Panc1 (cell line): ENCODE data around the gene ZFAND4. TPM values are rescaled to one million over a fixed set of nuclear protein-coding genes. Genes with fewer than 3 reads are reported as not detected.
A peak's percentile ranks its signal among the peaks of the same experiment; 100 is the strongest.
"Not testable (repeated sequence)": the region's sequence is repeated elsewhere in the genome, so short reads cannot be mapped to it uniquely, and the experiment has no call there.

Experiments
- ATAC-seq: fragments of 200-7000 bp; cut with Tn5 transposase; 2 replicates; pipeline ENCODE4 v1.9.1; 2020; ENCODE audit warnings: mild to moderate bottlenecking, moderate library complexity
- BruUV-seq: library from RNA; stranded (reverse); fragments of 400-500 nt; replicated peaks from 2 replicates; lab custom pipeline; 2021; lab: Mats Ljungman, UMichigan
- CTCF ChIA-PET: fragments of 300-600 bp; sonication (Branson Sonifier 250); formaldehyde crosslinking; loops from one replicate; lab custom pipeline; 2022; ENCODE audit warnings: antibody characterized with exemption; lab: Charles Lee
- POLR2A ChIA-PET: fragments of 300-600 bp; sonication (Branson Sonifier 250); formaldehyde crosslinking; loops from one replicate; lab custom pipeline; 2022; ENCODE audit warnings: antibody characterized with exemption; lab: Charles Lee
- DNase-seq: peaks from one replicate; pipeline ENCODE4 v3.0.0-alpha.2; 2010; ENCODE audit warnings: low read depth, low spot score
- H3K27ac ChIP-seq: 2 replicates; pipeline ENCODE4 v1.5.1; 2011; ENCODE audit warnings: mild to moderate bottlenecking, low read length, inconsistent platforms
- H3K27me3 ChIP-seq: fragments of 200-500 bp; sonication (Bioruptor generic); 2 replicates; pipeline ENCODE4 v1.6.0; 2014; ENCODE audit warnings: low read length, inconsistent platforms; ENCODE audit not compliant: control insufficient read depth, insufficient read depth
- H3K36me3 ChIP-seq: fragments of 200-500 bp; sonication (Bioruptor generic); 2 replicates; pipeline ENCODE4 v1.5.1; 2014; ENCODE audit warnings: inconsistent platforms, mild to moderate bottlenecking, low read length, moderate library complexity; ENCODE audit not compliant: control insufficient read depth, insufficient read depth
- H3K4me1 ChIP-seq: 2 replicates; pipeline ENCODE4 v1.5.1; 2011; ENCODE audit warnings: inconsistent platforms, mild to moderate bottlenecking, low read length, moderate library complexity; ENCODE audit not compliant: control insufficient read depth, insufficient read depth
- H3K4me3 ChIP-seq, 2 experiments: 2 replicates each; pipeline ENCODE4 v1.5.1; 2011 to 2012; ENCODE audit warnings: low read depth in 2 of 2, low read length in 2 of 2, mild to moderate bottlenecking in 2 of 2, inconsistent platforms in 1 of 2, moderate library complexity in 1 of 2
- H3K9me3 ChIP-seq: fragments of 200-500 bp; sonication (Bioruptor generic); 2 replicates; pipeline ENCODE4 v1.5.1; 2014; ENCODE audit warnings: low read depth, mild to moderate bottlenecking, inconsistent platforms, low read length, moderate library complexity; ENCODE audit not compliant: control insufficient read depth, insufficient read depth
- POLR2AphosphoS5 ChIP-seq: IDR thresholded peaks from 2 replicates; pipeline ENCODE4 v1.6.1; 2012; ENCODE audit warnings: mild to moderate bottlenecking, low read depth, low read length, moderate library complexity
- SIN3A ChIP-seq: IDR thresholded peaks from 2 replicates; pipeline ENCODE4 v1.6.1; 2012; ENCODE audit warnings: low read depth, mild to moderate bottlenecking, low read length, moderate library complexity, borderline replicate concordance; ENCODE audit not compliant: insufficient read depth
- TCF7L2 ChIP-seq: IDR thresholded peaks from 2 replicates; pipeline ENCODE4 v1.6.1; 2011; ENCODE audit warnings: mild to moderate bottlenecking, low read depth, low read length, inconsistent platforms
- in situ Hi-C: cut with HindIII; loops from 2 replicates; pipeline ENCODE4 v1.10.0; 2016; ENCODE audit warnings: low sequenced_read_pairs, low pct_unique_long_range_greater_than_20kb
- intact Hi-C: fragments of 100-400 bp; cut with micrococcal nuclease; formaldehyde crosslinking; loops from one replicate; pipeline ENCODE4 v1.10.0; 2022; ENCODE audit not compliant: unreplicated experiment
- total RNA-seq: library from RNA; stranded (reverse); gene quantifications from one replicate; pipeline ENCODE4 v1.2.1, GENCODE V29; 2021; ENCODE audit not compliant: unreplicated experiment
- TF ChIP-seq, protein P1 (sequence below), 2 experiments: IDR thresholded peaks; 2 replicates each; pipeline ENCODE4 v1.6.1; 2011 to 2012; ENCODE audit warnings: low read depth in 2 of 2, control low read depth in 1 of 2, low read length in 1 of 2, mild to moderate bottlenecking in 1 of 2, moderate library complexity in 1 of 2; ENCODE audit not compliant: insufficient read depth in 1 of 2
- TF ChIP-seq, protein P2 (sequence below): fragments of 450-650 bp; IDR thresholded peaks from 2 replicates; pipeline ENCODE4 v1.5.1; 2017; ENCODE audit warnings: mild to moderate bottlenecking

ZFAND4 gene
- total RNA-seq, 1 experiment from 2014 or later, result 23.6 TPM

DNA sequence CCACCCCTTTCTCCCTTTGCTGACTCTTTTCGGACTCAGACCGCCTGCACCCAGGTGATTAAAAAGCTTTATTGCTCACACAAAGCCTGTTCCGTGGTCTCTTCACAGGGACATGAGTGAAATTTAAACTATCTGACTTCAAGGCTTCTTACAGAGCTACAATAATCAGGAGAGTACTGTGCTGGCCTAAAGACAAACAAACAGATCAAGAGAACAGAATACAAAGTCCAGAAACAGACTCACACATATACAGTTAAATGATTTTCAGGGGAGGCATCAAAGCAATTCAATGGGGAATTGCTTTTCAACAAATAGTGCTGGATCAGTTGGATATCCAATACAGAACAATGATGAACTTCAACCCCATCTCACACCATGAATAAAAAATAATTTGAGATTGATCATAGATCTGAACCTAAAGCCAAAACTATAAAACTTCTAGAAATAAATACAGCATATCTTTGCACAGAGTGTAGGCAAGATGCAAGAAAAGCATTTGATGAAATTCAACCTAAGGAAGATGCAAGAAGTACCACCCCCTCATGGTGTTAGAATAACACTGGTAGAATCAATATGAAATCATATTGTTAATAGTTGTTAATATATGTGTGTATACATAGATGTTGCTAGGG is 96.5 kb downstream of the ZFAND4 start:
- ChIA-PET POLR2A (interaction anchor here (0.6 kb wide), 1 partner anchor 18 kb away, joined by 8 read pairs; no protein-coding TSS in a partner anchor), CTCF (no interaction called here)
- H3K9me3 ChIP-seq, result no peaks in the 10 kb centered on the region
- H3K27me3 ChIP-seq, result no peaks in the 10 kb centered on the region
- no peak overlapping the region for H3K27ac ChIP-seq
- no peaks in the 10 kb centered on the region for H3K36me3 ChIP-seq
- peaks cover 9% of the 10 kb centered on the region for H3K4me1 ChIP-seq
- in situ Hi-C loops (no loop called here), intact Hi-C loops (no loop called here)
- TF ChIP-seq SIN3A, result no peak
- no TSS peak for BruUV-seq
- ATAC-seq (no peak), DNase-seq (no peak)
- H3K4me3 ChIP-seq, result no peak overlapping the region

DNA sequence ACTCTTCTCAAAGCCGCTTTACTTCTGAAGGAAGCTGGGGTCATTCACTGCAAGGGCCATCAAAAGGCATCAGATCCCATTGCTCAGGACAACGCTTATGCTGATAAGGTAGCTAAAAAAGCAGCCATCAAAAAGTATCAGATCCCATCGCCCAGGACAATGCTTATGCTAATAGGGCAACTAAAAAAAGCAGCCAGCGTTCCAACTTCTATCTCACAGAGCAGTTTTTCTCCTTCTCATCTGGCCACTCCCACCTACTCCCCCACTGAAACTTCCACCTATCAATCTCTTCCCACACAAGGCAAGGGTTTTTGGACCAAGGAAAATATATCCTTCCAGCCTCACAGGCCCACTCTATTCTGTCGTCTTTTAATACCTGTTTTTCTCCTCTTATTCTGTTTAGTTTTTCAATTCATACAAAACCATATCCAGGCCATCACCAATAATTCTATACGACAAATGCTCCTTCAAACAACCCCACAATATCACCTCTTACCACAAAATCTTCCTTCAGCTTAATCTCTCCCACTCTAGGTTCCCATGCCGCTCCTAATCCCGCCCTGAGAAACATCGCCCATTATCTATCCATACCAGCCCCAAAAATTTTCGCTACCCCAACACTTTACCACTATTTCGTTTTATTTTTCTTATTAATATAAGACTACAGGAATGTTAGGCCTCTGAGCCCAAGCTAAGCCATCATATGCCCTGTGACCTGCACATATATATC is 97.4 kb downstream of the ZFAND4 start:
- H3K27ac ChIP-seq, CTCF ChIA-PET, H3K4me1 ChIP-seq, ATAC-seq, DNase-seq, H3K4me3 ChIP-seq, H3K27me3 ChIP-seq, H3K36me3 ChIP-seq, H3K9me3 ChIP-seq, intact Hi-C loops, POLR2A ChIA-PET, in situ Hi-C loops: not testable (repeated sequence)
- TSS peak; percentile 51 for BruUV-seq

DNA sequence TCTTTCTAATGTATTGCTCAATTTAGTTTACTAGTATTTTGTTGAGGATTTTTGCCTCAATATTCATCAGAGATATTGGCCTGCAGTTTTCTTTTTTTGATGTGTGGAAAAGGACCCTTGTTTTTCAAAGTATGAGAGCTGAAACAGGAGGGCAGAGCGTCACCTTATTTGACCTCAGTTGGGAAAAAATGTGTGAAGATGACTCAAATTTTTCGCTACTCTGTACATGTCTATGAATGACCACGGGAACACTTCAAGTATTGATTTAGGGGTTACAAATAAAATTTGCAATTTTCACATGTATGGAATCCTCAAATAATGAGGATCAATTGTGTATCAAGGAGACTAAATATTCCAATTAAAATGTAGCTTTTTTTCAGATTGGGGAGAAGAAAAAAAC is 103.1 kb downstream of the ZFAND4 start:
- TF ChIP-seq POLR2AphosphoS5 (no peak), SIN3A (no peak), TCF7L2 (no peak)
- TF ChIP-seq, protein P1, sequence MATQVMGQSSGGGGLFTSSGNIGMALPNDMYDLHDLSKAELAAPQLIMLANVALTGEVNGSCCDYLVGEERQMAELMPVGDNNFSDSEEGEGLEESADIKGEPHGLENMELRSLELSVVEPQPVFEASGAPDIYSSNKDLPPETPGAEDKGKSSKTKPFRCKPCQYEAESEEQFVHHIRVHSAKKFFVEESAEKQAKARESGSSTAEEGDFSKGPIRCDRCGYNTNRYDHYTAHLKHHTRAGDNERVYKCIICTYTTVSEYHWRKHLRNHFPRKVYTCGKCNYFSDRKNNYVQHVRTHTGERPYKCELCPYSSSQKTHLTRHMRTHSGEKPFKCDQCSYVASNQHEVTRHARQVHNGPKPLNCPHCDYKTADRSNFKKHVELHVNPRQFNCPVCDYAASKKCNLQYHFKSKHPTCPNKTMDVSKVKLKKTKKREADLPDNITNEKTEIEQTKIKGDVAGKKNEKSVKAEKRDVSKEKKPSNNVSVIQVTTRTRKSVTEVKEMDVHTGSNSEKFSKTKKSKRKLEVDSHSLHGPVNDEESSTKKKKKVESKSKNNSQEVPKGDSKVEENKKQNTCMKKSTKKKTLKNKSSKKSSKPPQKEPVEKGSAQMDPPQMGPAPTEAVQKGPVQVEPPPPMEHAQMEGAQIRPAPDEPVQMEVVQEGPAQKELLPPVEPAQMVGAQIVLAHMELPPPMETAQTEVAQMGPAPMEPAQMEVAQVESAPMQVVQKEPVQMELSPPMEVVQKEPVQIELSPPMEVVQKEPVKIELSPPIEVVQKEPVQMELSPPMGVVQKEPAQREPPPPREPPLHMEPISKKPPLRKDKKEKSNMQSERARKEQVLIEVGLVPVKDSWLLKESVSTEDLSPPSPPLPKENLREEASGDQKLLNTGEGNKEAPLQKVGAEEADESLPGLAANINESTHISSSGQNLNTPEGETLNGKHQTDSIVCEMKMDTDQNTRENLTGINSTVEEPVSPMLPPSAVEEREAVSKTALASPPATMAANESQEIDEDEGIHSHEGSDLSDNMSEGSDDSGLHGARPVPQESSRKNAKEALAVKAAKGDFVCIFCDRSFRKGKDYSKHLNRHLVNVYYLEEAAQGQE (IDR thresholded peaks at IDR 0.05; ENCODE audit: insufficient read depth in 1 of 2, low read depth in 2 of 2, low read length in 1 of 2), result no peak
- TF ChIP-seq, protein P2, sequence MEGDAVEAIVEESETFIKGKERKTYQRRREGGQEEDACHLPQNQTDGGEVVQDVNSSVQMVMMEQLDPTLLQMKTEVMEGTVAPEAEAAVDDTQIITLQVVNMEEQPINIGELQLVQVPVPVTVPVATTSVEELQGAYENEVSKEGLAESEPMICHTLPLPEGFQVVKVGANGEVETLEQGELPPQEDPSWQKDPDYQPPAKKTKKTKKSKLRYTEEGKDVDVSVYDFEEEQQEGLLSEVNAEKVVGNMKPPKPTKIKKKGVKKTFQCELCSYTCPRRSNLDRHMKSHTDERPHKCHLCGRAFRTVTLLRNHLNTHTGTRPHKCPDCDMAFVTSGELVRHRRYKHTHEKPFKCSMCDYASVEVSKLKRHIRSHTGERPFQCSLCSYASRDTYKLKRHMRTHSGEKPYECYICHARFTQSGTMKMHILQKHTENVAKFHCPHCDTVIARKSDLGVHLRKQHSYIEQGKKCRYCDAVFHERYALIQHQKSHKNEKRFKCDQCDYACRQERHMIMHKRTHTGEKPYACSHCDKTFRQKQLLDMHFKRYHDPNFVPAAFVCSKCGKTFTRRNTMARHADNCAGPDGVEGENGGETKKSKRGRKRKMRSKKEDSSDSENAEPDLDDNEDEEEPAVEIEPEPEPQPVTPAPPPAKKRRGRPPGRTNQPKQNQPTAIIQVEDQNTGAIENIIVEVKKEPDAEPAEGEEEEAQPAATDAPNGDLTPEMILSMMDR, result no peak
- Histone ChIP-seq H3K27ac (no peak overlapping the region), H3K4me3 (no peak overlapping the region), H3K27me3 (no peaks in the 10 kb centered on the region), H3K4me1 (no peaks in the 10 kb centered on the region), H3K36me3 (no peaks in the 10 kb centered on the region), H3K9me3 (no peaks in the 10 kb centered on the region)
- no peak for DNase-seq
- in situ Hi-C loops (no loop called here), intact Hi-C loops (no loop called here)
- ChIA-PET CTCF (no interaction called here), POLR2A (no interaction called here)
- no peak for ATAC-seq
- BruUV-seq, result no TSS peak
